ENCODE data around the gene JAKMIP3.

- TF ChIP-seq CTCF (IDR thresholded peaks at IDR 0.05) (no peak), POLR2A (IDR thresholded peaks at IDR 0.05) (no peak)
These were observed 46.4 kb upstream of the JAKMIP3 start for GRCh38 chr10:132019366-132019765.

All from esophagus squamous epithelium (tissue), 4 donors.